Stimulated activated CD8-positive, alpha-beta memory T cell treated with anti-CD3 and anti-CD28 coated beads, Interleukin-12 subunit alpha, Interleukin-12 subunit beta, amount 100 ng/mL, for 4 hours (primary cell): ENCODE data around the gene OR2T34.
"Not testable (repeated sequence)": the region's sequence is repeated elsewhere in the genome, so short reads cannot be mapped to it uniquely, and the experiment has no call there.

ENCODE experiments used
- DNase-seq: peaks from one replicate; pipeline ENCODE4 v3.0.0-alpha.2; 2020; ENCODE audit warnings: low read depth

The OR2T34 gene, protein sequence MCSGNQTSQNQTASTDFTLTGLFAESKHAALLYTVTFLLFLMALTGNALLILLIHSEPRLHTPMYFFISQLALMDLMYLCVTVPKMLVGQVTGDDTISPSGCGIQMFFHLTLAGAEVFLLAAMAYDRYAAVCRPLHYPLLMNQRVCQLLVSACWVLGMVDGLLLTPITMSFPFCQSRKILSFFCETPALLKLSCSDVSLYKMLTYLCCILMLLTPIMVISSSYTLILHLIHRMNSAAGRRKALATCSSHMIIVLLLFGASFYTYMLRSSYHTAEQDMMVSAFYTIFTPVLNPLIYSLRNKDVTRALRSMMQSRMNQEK

DNA sequence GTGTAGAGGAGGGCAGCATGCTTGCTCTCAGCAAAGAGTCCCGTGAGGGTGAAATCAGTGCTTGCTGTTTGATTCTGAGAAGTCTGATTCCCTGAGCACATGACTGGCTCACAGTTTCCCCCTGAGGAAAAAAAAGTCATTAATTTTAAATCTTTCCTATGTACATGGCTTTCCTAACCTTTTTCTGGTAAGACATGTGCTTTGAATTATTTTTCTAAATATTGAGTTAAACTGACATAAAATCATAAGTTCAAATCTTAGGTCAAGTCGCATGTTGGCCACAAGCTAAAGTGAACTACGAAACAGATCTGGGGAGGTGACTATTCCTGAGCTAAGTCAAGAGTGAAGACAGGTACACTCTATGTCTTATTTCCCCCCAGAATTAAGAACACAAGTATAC, at the start of gene OR2T34:
TSS of gene OR2T34 (minus strand) at position 101 of the 400 bp plus-strand sequence. CDS start at position 101, 0 bp downstream.
- DNase-seq: not testable (repeated sequence)

DNA sequence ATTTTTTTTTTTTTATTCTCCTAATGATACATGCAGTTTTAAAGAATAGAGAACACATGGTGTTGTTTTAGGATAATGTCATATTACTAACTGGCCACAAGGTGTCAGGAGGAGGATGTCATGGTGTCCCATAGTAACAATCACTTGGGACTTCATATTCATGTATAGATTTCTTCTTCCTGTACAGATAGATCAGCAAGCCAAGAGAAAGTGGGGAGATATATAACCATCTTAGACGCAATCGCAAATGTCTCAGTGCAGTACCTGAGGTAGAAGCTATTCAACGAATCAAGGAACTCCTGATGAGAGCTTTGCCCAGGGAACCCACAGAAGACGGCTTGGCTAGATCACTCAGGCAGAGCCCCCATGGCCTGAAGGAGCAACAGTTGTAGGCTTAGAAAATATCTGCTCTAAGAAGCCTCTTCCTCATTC, 48.0 kb upstream of the OR2T34 start:
- no peak for DNase-seq

DNA sequence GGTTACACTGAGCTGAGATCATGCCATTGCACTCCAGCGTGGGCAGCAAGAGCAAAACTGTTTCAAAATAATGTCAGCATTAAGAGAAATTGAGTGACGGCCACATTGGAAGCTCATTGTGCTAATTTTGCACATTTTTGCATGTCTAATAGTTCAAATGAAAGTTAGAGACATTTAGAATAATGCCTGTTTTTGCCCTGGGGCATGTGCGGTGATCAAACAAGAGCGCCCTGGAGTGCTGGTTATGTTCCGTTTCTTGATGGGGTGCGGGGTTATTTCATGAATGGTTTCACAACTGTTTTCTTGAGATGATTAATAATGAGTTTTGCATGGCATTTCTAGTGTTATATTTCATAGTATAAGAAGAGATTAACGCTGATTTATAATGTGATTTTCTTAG, 47.2 kb upstream of the OR2T34 start:
- DNase-seq: no peak

DNA sequence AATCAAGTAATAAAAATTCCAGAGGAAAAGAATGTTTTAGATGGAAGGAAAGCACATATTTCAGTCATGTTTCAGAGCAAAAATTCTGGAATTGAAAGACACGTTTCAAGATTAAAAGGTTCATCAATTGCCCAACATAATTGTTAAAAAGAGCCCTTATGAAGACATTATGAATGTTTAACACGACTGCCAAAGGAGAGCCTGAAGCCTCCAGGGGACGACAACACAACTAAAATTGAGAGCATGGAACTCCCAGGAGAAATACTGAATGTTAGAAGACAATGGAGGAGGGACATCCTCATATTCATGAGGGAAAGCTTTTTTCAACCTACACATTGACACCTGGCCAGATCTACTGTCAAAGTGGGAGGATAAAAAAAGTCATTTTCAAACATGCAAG, 44.3 kb upstream of the OR2T34 start:
- DNase-seq: no peak

DNA sequence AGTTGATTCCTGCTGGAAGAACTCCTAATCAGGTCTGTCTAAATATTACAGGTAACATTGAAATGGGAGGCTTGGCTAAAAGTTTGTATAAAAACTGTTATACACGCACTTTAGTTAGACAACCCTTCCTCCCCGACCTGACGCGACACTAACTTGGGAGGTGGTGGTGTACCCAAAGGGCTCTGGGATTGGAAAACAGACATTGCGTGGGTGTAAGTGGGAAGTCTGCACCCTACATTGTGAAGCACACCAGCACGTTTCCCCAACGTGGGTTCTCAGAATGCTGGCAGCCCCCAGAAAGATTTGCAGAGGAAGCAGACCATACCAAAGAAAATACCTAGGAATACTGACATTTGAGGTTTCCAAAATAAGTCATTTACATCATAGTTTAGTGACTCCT, 43.6 kb upstream of the OR2T34 start:
- DNase-seq: no peak

DNA sequence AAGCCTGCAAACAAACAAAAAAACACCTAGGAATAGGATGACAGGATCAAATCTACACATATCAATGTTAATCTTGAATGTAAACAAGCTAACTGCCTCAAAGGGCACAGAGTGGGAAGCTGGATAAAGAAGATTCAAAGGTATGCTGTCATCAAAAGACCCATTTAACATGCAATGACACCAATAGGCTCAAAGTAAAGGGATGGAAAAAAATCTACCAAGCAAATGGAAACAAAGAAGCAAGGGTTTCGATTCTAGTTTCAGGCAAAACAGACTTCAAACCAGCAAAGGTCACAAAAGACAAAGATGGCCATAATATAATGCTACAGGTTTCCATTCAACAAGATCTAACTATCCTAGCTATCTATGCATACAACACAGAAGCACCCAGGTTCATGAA, 39.2 kb upstream of the OR2T34 start:
- no peak for DNase-seq

DNA sequence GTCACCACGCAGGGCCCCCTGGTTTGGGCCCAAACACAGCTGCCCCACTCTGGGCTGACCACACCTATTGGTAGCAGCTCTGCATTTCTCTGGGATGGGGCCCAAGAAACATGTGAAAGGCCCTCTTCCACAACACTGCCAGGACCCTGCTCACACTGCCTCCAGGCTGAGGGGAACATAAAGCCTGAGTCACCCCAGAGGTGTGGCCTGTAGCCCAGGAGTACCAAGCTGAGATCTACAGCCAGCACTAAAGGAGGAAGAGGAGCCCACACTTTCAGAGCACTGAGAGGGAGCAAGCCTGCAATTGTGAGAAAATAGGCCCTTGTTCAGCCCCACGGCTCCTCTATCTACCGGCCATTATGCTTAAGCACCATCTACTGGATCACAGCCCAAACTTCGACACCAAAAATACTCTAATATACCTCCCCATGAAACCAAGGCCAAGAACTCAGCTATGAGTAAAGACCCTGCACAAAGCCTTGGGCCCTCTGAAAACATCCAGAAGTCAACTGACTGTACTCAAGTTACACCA, 37.4 kb upstream of the OR2T34 start:
- DNase-seq: no peak

DNA sequence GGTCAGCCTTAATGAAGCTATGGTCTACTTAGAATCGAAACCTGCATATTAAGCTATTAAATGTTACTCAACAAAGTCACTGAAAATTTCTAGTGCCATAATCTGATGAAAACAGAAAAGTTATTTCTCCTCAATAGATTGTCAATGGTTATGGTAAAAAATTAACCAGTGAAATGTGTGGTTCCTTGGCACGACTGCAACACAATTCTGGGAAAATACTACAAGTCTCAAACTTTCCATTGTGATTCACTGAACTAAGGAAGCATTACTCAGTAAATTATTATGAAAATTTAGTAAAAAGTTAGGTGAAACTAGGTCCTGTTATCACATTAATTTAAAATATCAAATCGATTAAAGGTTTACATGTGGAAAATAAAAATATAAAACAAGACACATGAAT, 35.7 kb upstream of the OR2T34 start:
- DNase-seq: no peak

DNA sequence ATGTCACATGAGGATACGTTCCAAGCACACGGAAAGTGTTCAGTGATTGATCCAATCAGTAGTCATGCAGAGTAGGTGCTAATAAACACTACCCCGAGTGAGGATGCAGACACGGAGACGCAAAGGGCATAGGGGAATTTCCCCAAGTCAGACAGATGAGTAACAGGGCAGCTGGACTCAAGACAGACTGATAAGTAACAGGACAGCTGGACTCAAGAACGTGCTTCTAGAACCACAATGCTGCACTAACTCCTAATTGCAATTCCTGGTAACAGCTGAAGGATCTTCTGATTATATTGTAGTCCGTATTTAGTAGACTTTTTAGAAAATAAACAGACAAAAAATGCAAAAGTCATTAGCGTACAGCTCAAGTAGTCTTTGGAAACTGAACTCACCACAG, 24.8 kb upstream of the OR2T34 start:
- DNase-seq: no peak

DNA sequence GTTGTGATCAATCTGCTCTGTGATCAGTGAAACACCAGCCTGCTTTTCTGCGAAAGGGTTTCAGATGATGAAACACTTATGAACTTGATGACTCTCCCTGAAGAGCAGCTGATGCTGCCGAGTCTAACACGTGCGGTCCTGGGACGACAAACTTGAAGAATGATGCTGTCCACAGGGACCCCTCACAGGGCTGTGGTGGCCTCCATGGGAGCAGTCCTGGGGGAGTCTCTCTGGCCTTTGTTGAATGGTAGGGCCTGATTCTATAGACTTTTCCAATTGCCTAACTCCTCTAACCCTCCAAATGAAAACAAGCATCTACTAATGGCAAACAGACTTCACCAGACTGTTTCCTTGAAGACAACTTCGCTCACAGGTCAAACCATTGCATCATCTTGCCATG, 23.0 kb upstream of the OR2T34 start, which contains the start of gene OR2T10:
TSS of gene OR2T10 (minus strand) at position 112 of the 400 bp plus-strand sequence. CDS start 3,932 bp downstream, outside the sequence.
- DNase-seq: no peak

DNA sequence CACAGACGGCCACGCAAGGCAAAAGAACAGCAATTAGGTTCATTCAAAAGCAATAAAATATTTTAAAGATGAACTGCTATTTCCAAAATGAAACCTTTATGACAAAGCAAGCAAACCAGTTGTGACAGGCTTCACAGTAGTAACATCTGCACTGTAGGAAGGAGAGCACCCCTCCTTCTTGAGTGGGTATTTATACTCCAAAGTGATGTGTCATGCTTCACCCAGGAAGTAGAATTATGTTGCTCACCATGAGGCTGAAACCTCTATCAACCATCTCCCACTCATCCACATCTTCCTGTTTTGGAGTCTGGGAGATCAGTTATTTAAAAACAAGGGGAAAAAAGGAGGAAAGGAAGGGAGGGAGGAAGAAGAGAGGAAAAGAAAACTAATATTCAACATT, 22.1 kb upstream of the OR2T34 start:
- no peak for DNase-seq

DNA sequence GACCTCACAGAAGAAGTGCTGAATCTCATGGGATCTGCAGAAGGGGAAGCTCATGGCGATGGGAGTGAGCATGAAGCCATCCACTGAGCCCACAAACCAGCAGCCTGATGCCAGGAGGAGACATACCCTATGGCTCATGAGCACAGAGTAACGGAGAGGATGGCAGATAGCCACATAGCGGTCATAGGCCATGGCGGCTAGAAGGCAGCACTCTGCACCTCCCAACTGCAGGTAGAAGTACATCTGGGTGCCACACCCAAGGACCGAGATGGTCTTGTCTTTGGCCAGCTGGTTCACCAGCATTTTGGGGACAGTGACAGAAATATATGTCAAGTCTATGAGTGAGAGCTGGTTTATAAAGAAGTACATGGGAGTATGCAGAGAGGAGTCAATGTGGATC, 18.7 kb upstream of the OR2T34 start:
- no peak for DNase-seq

DNA sequence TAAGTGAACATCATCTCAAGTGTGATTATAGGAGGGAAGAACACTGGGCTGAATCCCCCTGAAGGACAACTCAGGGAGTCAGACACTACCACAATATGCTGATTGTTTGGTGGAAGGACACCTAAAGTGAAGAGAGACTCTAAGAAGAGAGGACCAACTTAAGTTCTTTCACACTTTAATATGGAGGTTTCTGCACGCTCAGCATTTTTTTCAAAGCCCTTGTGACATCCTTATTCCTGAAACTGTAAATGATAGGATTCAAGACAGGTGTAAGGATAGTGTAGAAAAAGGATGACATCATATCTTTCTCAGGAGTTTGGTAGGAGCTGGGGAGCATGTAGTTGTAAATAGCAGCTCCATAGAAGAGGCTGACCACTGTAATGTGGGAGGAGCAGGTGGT, 18.1 kb upstream of the OR2T34 start:
- DNase-seq: no peak

DNA sequence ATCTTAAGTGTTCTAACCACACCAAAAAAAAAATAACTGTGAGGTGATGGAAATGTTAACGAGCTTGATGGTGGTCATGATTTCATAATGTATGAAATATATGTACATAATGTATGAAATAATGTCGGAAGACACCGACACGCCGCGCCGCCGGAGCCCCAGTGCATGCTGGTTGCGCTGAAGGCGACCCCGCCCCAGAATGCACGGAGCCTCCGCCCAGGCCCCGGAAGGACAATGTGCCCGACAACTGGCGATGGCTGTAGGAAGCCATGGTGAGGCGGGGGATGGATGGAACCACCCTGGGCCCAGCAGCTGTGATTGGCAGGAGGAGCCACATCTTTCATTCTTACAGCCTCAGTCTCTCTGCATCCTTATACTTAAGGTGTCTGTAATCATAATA, 15.5 kb upstream of the OR2T34 start:
- DNase-seq: no peak

DNA sequence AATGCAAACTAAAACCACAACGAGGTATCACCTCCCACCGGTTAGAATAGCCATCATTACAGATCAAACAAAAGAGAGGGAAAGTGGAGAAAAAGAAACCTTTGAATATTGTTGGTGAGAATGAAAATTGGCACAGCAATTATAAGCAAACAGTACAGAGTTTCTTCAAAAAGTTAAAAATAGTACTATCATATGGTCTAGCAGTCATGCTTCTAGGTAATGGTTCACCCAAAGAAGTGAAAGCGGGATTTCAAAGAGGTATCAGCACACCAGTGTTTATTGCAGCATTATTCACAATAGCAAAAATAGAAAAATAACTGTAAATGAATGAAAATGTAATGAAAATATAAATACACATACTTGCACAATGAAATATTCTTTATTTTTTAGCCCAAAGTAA, 14.8 kb upstream of the OR2T34 start:
- DNase-seq: no peak

DNA sequence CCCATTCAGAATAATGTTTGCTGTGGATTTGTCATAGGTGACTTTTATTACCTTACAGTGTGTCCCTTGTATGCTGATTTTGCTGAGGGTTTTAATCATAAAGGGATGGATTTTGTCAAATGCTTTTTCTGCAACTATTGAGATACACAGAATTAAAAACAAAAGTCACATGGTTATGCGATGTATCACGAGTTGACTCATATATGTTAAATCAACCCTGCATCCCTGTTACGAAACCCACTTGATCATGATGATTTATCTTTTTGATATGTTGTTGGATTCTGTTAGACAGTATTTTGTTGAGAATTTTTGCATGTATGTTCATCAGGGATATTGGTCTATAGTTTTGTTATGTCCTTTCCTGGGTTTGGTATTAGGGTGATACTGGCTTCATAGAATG, 10.7 kb upstream of the OR2T34 start:
- DNase-seq: no peak

DNA sequence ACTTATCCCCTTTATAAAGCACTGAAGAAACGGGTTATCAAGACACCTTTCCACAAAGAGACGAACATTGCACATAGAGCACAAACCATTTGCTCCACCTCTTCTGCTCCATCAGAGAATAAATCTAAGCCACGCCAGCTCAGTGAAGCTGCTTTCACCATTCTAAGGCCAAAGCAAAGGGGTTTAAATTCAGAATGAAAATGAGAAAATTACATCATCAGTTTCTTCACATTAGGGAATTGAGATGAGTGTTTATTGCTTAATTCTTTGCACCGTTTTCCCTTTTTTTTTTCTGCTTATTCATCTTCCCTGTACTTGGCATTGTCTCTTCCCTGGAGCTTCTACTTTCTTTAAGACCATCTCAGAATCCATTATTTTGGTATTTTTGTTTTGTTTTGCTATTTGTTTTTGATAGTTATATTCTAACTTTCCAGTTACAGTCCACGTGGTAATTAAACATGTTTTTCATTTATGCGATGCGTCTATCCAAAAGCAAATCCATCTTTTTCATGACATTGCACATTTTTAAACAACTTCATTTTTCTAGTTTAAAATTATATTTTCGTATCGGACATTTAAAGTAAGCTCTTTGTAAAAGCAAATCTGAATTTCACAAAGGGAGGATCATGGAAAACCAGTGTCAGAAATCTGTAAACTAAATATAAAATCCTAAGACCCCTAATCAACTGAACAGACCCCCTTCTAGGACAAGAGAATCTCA, 1.9 kb upstream of the OR2T34 start:
- DNase-seq: no peak

DNA sequence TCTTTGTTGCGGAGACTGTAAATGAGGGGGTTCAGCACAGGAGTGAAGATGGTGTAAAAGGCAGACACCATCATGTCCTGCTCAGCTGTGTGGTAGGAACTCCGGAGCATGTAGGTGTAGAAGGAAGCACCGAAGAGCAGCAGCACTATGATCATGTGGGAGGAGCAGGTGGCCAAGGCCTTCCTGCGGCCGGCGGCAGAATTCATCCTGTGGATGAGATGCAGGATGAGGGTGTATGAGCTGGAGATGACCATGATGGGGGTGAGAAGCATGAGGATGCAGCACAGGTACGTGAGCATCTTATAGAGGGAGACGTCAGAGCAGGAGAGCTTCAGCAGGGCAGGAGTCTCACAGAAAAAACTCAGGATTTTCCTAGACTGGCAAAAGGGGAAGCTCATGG, 701 bp downstream of the OR2T34 start:
- DNase-seq: not testable (repeated sequence)

DNA sequence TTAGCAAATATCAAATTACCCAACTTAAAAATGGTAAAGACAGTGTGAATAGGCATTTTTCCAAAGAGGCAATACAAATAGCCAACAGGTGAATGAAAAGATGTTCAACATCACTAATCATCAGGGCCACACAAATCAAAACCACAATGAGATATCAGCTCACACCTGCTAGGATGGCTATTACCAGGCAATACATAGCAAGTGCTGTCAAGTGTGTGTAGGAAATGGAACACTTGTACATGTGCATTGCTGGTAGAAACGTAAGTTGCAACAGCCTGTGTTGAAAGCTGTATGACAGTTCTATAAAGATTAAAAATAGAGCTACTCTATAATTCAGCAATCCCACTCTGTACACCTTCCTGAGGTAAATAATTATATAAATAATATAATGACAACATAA, 2.5 kb downstream of the OR2T34 start:
- not testable (repeated sequence) for DNase-seq

DNA sequence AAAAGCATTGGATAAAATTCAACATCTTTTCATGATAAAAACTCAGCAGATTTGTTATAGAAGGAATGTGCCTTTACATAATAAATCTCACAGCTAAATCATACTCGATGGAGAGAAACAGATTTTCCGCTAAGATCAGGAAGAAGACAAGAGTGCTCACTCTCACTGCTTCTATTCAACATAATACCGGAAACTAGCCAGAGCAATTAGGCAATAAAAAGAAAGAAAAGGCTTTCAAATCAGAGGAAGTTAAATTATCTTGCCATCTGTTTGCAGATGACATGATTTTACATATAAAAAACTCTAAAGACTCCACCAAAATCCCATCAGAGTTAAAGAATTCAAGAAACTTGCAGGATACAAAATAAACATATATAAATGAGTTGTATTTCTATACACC, 3.7 kb downstream of the OR2T34 start:
- not testable (repeated sequence) for DNase-seq

DNA sequence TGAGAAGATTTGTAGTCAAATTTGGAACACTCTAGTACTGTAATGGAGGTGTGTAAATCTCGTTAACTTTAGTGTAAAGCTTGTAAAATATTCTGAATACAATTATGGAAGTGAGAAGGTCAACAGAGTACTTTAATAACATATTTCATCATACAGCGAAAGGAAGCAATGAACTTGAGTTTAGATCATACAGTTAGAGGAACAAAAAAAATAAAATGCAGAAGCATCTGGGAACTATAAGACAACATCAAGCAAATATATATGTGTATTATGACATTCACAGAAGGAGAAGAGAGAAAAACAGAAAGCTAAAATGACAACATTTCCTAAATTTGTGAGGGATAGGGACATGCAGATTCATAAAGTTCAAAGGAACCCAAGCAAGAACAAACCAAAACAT, 5.5 kb downstream of the OR2T34 start:
- not testable (repeated sequence) for DNase-seq

DNA sequence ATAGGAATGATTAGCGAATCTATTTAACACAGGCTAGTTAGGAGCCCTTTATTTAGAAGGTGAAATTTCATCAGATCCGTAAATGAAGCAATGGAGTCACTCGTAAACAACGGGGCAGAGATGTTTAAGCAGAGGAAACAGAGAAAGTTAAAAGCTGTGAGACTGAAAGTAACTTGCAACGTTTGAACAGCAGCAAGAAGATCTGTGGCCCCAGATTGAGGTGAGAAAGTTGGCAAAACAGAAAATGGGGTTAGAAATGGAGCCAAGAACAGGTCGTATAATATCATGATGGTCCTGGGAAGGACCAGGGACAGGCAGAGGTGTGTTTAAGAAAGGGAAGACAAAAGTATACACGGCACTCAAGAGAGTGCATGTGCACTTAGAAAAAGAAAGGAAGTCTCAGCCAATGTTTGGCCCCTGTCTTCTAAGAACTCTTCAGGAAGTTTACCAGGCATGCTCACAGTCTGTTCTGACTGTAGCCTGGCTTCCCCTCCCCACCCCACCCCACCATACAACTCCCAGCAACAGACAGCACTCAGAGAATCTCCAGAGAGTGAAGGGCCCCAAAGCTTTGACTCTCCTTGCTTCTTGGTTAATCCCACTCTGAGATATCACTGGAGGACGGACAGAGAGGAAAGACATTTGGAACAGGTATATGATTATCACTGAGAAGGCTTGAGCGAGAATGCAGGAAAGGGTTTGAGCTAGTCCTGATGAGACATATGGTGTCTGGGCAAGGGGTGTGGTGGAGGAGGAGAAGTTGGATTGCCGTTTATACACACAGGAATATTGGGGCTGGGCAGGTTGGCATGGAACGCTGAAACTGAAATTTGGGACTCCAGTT, 8.8 kb downstream of the OR2T34 start:
- DNase-seq: not testable (repeated sequence)
